Peyer's patch (tissue), 4 donors: ENCODE results near the gene TP53BP1. TPM values are rescaled to one million over a fixed set of nuclear protein-coding genes. Genes with fewer than 3 reads are reported as not detected.

ENCODE experiments used
- DNase-seq, 3 donors: peaks; one replicate each; pipeline ENCODE4 v3.0.0-alpha.2; 2017 to 2019
- H3K27ac ChIP-seq, 4 donors: fragments of 200-600 bp; sonication (generic); one replicate each; pipeline ENCODE4 v1.5.1; 2016 to 2019
- H3K27me3 ChIP-seq, 2 donors: fragments of 200-600 bp; sonication (generic); one replicate each; pipeline ENCODE4 v1.5.1; 2019
- H3K36me3 ChIP-seq, 3 donors: fragments of 200-600 bp; sonication (generic); one replicate each; pipeline ENCODE4 v1.5.1; 2016 to 2019
- H3K4me1 ChIP-seq, 4 donors: fragments of 200-600 bp; sonication (generic); one replicate each; pipeline ENCODE4 v1.5.1; 2016 to 2019
- H3K4me3 ChIP-seq, 4 donors: fragments of 200-600 bp; sonication (generic); 1 replicate in 3 of 4; 2 replicates in 1 of 4; pipeline ENCODE4 v1.5.1; 2016 to 2019; ENCODE audit warnings: mild to moderate bottlenecking in 1 of 4
- H3K9me3 ChIP-seq, 4 donors: fragments of 200-600 bp; sonication (generic); one replicate each; pipeline ENCODE4 v1.5.1; 2016 to 2019; ENCODE audit warnings: mild to moderate bottlenecking in 1 of 4
- POLR2A ChIP-seq, 2 donors: fragments of 450-650 bp; IDR thresholded peaks; one replicate each; pipeline ENCODE4 v1.5.1; 2017; ENCODE audit warnings: antibody characterized with exemption in 2 of 2, mild to moderate bottlenecking in 2 of 2, moderate library complexity in 2 of 2
- total RNA-seq, 4 donors: library from RNA; depleted of rRNA; stranded (reverse); fragments of >200 nt; gene quantifications; one replicate each; pipeline ENCODE4 v1.1.0, GENCODE V29; 2016
- TF ChIP-seq, protein P1 (sequence below), 6 experiments: fragments of 450-650 bp in 4 of 6; fragments of 200-600 bp in 2 of 6; sonication (generic) in 1 of 6; IDR thresholded peaks; one replicate each; pipeline ENCODE4 v1.5.1; 2017 to 2019; ENCODE audit warnings: antibody characterized with exemption in 6 of 6, mild to moderate bottlenecking in 3 of 6, moderate library complexity in 1 of 6

Gene TP53BP1
- total RNA-seq, 4 donors from 2014 or later = 9.3 to 163 (median 24.6) TPM

DNA sequence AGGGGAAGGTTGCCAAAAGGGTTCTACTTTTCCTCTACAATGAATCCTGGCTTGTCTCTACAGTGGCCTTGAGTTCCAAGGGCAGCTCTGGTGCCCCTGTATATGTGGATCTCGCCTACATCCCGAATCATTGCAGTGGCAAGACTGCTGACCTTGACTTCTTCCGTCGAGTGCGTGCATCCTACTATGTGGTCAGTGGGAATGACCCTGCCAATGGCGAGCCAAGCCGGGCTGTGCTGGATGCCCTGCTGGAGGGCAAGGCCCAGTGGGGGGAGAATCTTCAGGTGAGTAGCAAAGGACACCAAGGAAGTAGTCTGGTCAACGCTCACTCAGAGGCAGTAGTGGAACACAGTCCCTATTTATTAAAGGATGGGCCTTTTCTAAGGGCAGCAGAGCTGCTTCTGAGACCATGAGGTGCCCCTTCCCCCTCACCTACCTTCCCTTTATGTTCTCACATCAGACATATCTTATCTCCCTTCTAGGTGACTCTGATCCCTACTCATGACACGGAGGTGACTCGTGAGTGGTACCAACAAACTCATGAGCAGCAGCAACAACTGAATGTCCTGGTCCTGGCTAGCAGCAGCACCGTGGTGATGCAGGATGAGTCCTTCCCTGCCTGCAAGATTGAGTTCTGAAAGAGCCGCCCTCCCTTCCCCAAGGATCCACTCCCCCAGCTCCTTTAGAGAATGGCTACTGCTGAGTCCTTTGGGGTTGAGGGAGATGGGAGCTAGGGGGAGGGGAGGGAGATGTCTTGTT lies 36.8 kb upstream of the TP53BP1 start:
- no peak overlapping the region for H3K4me3 ChIP-seq
- peaks cover 0 to 5% (median 0%) of the 10 kb centered on the region in 3 donors for H3K36me3 ChIP-seq
- H3K27ac ChIP-seq = no peak overlapping the region
- no peaks in the 10 kb centered on the region for H3K4me1 ChIP-seq
- DNase-seq = no peak
- no peaks in the 10 kb centered on the region for H3K27me3 ChIP-seq
- TF ChIP-seq, protein P1, sequence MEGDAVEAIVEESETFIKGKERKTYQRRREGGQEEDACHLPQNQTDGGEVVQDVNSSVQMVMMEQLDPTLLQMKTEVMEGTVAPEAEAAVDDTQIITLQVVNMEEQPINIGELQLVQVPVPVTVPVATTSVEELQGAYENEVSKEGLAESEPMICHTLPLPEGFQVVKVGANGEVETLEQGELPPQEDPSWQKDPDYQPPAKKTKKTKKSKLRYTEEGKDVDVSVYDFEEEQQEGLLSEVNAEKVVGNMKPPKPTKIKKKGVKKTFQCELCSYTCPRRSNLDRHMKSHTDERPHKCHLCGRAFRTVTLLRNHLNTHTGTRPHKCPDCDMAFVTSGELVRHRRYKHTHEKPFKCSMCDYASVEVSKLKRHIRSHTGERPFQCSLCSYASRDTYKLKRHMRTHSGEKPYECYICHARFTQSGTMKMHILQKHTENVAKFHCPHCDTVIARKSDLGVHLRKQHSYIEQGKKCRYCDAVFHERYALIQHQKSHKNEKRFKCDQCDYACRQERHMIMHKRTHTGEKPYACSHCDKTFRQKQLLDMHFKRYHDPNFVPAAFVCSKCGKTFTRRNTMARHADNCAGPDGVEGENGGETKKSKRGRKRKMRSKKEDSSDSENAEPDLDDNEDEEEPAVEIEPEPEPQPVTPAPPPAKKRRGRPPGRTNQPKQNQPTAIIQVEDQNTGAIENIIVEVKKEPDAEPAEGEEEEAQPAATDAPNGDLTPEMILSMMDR (IDR thresholded peaks at IDR 0.05) = no peak
- no peak for TF ChIP-seq POLR2A (IDR thresholded peaks at IDR 0.05)
- no peaks in the 10 kb centered on the region for H3K9me3 ChIP-seq

DNA sequence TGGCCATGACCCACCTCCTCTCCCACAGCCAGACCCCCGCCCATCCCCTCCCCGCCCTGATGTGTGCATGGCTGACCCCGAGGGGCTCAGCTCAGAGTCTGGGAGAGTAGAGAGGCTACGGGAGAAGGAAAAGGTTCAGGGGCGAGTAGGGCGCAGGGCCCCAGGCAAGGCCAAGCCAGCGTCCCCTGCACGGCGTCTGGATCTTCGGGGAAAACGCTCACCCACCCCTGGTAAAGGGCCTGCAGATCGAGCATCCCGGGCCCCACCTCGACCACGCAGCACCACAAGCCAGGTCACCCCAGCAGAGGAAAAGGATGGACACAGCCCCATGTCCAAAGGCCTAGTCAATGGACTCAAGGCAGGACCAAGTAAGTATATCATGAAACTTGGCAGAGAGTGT lies 36.2 kb upstream of the TP53BP1 start:
- no peaks in the 10 kb centered on the region for H3K9me3 ChIP-seq
- H3K4me3 ChIP-seq = no peak overlapping the region
- TF ChIP-seq POLR2A (IDR thresholded peaks at IDR 0.05) = no peak
- TF ChIP-seq, protein P1 (IDR thresholded peaks at IDR 0.05) = no peak
- H3K4me1 ChIP-seq = no peaks in the 10 kb centered on the region
- H3K27me3 ChIP-seq = no peaks in the 10 kb centered on the region
- DNase-seq = no peak
- H3K27ac ChIP-seq = no peak overlapping the region
- no peaks in the 10 kb centered on the region for H3K36me3 ChIP-seq

DNA sequence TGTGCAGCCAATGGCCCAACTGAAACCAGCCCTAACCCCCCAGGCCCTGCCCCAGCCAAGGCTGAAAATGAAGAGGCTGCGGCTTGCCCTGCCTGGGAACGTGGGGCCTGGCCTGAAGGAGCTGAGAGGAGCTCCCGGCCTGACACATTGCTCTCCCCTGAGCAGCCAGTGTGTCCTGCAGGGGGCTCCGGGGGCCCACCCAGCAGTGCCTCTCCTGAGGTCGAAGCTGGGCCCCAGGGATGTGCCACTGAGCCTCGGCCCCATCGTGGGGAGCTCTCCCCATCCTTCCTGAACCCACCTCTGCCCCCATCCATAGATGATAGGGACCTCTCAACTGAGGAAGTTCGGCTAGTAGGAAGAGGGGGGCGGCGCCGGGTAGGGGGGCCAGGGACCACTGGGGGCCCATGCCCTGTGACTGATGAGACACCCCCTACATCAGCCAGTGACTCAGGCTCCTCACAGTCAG lies 35.6 kb upstream of the TP53BP1 start:
- Histone ChIP-seq H3K27me3 (no peaks in the 10 kb centered on the region), H3K4me1 (no peaks in the 10 kb centered on the region), H3K27ac (no peak overlapping the region), H3K4me3 (no peak overlapping the region), H3K36me3 (no peaks in the 10 kb centered on the region), H3K9me3 (no peaks in the 10 kb centered on the region)
- no peak for DNase-seq
- no peak for TF ChIP-seq POLR2A (IDR thresholded peaks at IDR 0.05)
- TF ChIP-seq, protein P1 (IDR thresholded peaks at IDR 0.05) = no peak

DNA sequence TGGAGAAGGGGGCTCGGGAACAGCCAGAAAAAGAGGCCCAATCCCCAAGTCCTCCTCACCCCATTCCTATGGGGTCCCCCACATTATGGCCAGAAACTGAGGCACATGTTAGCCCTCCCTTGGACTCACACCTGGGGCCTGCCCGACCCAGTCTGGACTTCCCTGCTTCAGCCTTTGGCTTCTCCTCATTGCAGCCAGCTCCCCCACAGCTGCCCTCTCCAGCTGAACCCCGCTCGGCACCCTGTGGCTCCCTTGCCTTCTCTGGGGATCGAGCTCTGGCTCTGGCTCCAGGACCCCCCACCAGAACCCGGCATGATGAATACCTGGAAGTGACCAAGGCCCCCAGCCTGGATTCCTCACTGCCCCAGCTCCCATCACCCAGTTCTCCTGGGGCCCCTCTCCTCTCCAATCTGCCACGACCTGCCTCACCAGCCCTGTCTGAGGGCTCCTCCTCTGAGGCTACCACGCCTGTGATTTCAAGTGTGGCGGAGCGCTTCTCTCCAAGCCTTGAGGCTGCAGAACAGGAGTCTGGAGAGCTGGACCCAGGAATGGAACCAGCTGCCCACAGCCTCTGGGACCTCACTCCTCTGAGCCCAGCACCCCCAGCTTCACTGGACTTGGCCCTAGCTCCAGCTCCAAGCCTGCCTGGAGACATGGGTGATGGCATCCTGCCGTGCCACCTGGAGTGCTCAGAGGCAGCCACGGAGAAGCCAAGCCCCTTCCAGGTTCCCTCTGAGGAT lies 35.0 kb upstream of the TP53BP1 start:
- no peaks in the 10 kb centered on the region for H3K36me3 ChIP-seq

DNA sequence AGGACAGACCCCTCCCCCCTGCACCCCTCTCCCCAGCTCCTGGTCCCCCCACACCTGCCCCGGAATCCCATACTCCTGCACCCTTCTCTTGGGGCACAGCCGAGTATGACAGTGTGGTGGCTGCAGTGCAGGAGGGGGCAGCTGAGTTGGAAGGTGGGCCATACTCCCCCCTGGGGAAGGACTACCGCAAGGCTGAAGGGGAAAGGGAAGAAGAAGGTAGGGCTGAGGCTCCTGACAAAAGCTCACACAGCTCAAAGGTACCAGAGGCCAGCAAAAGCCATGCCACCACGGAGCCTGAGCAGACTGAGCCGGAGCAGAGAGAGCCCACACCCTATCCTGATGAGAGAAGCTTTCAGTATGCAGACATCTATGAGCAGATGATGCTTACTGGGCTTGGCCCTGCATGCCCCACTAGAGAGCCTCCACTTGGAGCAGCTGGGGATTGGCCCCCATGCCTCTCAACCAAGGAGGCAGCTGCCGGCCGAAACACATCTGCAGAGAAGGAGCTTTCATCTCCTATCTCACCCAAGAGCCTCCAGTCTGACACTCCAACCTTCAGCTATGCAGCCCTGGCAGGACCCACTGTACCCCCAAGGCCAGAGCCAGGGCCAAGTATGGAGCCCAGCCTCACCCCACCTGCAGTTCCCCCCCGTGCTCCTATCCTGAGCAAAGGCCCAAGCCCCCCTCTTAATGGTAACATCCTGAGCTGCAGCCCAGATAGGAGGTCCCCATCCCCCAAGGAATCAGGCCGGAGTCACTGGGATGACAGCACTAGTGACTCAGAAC lies 34.3 kb upstream of the TP53BP1 start:
- H3K36me3 ChIP-seq = peaks cover 0 to 2% (median 0%) of the 10 kb centered on the region in 3 donors

More for the DNA sequence above, 35.0 kb upstream of the TP53BP1 start:
- Histone ChIP-seq H3K4me1 (no peaks in the 10 kb centered on the region), H3K9me3 (no peaks in the 10 kb centered on the region), H3K27ac (no peak overlapping the region), H3K4me3 (no peak overlapping the region), H3K27me3 (no peaks in the 10 kb centered on the region)
- DNase-seq = no peak
- TF ChIP-seq, protein P1 (IDR thresholded peaks at IDR 0.05) = no peak
- TF ChIP-seq POLR2A (IDR thresholded peaks at IDR 0.05) = no peak

More for the DNA sequence above, 34.3 kb upstream of the TP53BP1 start:
- no peaks in the 10 kb centered on the region for H3K4me1 ChIP-seq
- no peak for TF ChIP-seq POLR2A (IDR thresholded peaks at IDR 0.05)
- TF ChIP-seq, protein P1 (IDR thresholded peaks at IDR 0.05) = no peak
- no peak for DNase-seq
- no peak overlapping the region for H3K27ac ChIP-seq
- H3K9me3 ChIP-seq = no peaks in the 10 kb centered on the region
- H3K4me3 ChIP-seq = no peak overlapping the region
- H3K27me3 ChIP-seq = no peaks in the 10 kb centered on the region
